Measurements from ENCODE around the gene KRT79.
"Not testable (repeated sequence)": the region's sequence is repeated elsewhere in the genome, so short reads cannot be mapped to it uniquely, and the experiment has no call there.

The KRT79 gene

GRCh38 chr12:52806821-52807543 lies 27.1 kb downstream of the KRT79 start:
- DNase-seq (ENCODE audit: low read depth in 4 of 4, low spot score in 1 of 4), result no peak

- DNase-seq (ENCODE audit: low read depth in 4 of 4, low spot score in 1 of 4), result no peak
Measured at GRCh38 chr12:52806169-52806811, 27.8 kb downstream of the KRT79 start.

- DNase-seq (ENCODE audit: low read depth in 4 of 4, low spot score in 1 of 4), result no peak
Measured at GRCh38 chr12:52805739-52806138, 28.4 kb downstream of the KRT79 start.

GRCh38 chr12:52805000-52805399 lies 29.1 kb downstream of the KRT79 start:
- DNase-seq (ENCODE audit: low read depth in 4 of 4, low spot score in 1 of 4), result no peak

- no peak for DNase-seq (ENCODE audit: low read depth in 4 of 4, low spot score in 1 of 4)
Measured at GRCh38 chr12:52802442-52802841, 31.7 kb downstream of the KRT79 start.

GRCh38 chr12:52801773-52802172 lies 32.3 kb downstream of the KRT79 start:
- no peak for DNase-seq (ENCODE audit: low read depth in 4 of 4, low spot score in 1 of 4)

GRCh38 chr12:52800259-52800917 lies 33.7 kb downstream of the KRT79 start:
- DNase-seq (ENCODE audit: low read depth in 4 of 4, low spot score in 1 of 4), result no peak

GRCh38 chr12:52799505-52800211 lies 34.5 kb downstream of the KRT79 start:
- no peak for DNase-seq (ENCODE audit: low read depth in 4 of 4, low spot score in 1 of 4)

GRCh38 chr12:52798671-52799504 lies 35.2 kb downstream of the KRT79 start:
- no peak for DNase-seq (ENCODE audit: low read depth in 4 of 4, low spot score in 1 of 4)

- DNase-seq (ENCODE audit: low read depth in 4 of 4, low spot score in 1 of 4), result no peak
Measured at GRCh38 chr12:52798003-52798670, 36.0 kb downstream of the KRT79 start.

- no peak for DNase-seq (ENCODE audit: low read depth in 4 of 4, low spot score in 1 of 4)
Measured at GRCh38 chr12:52797529-52797894, 36.6 kb downstream of the KRT79 start.

- DNase-seq (ENCODE audit: low read depth in 4 of 4, low spot score in 1 of 4), result no peak
Measured at GRCh38 chr12:52796839-52797528, 37.1 kb downstream of the KRT79 start.

GRCh38 chr12:52796429-52796794 lies 37.7 kb downstream of the KRT79 start:
- no peak for DNase-seq (ENCODE audit: low read depth in 4 of 4, low spot score in 1 of 4)

- DNase-seq (ENCODE audit: low read depth in 4 of 4, low spot score in 1 of 4), result no peak
Measured at GRCh38 chr12:52795694-52796428, 38.2 kb downstream of the KRT79 start, which contains the start of gene KRT3. TSS of gene KRT3 (minus strand) at chr12:52796117. CDS start at chr12:52796042, 75 bp downstream.

GRCh38 chr12:52795332-52795674 lies 38.8 kb downstream of the KRT79 start:
- DNase-seq (ENCODE audit: low read depth in 4 of 4, low spot score in 1 of 4), result not testable (repeated sequence)

- DNase-seq (ENCODE audit: low read depth in 4 of 4, low spot score in 1 of 4), result no peak
Measured at GRCh38 chr12:52794479-52795331, 39.4 kb downstream of the KRT79 start.

- DNase-seq (ENCODE audit: low read depth in 4 of 4, low spot score in 1 of 4), result no peak
Measured at GRCh38 chr12:52792185-52793029, 41.7 kb downstream of the KRT79 start.

Measured in stimulated activated CD4-positive, alpha-beta T cell treated with anti-CD3 and anti-CD28 coated beads, Interleukin-1b, Interleukin-23, amount 100 ng/mL, for 24 hours (primary cell).